ENCODE measurements around the gene KANK2. TPM values are rescaled to one million over a fixed set of nuclear protein-coding genes. Genes with fewer than 3 reads are reported as not detected.

The KANK2 gene
- total and polyA plus RNA-seq, 2 of the 13 experiments (the other 11 are each of a cell fraction or from before 2014, with no cell fraction given) = 5.7 to 12.9 TPM

- TF ChIP-seq CTCF (CRISPR knock-in tag; IDR thresholded peaks at IDR 0.05) = peak; percentile 16; the same call in 1 of the 2 replicates
- peak; percentile 92; the same call in 1 of the 2 replicates for TF ChIP-seq ATF5 (CRISPR knock-in tag; IDR thresholded peaks at IDR 0.05; ENCODE audit: low read depth)
- peak; percentile 80; the same call in 1 of the 2 replicates for TF ChIP-seq ZNF816 (CRISPR knock-in tag; IDR thresholded peaks at IDR 0.05; ENCODE audit: borderline replicate concordance)
- no peak for TF ChIP-seq CAMTA2 (CRISPR knock-in tag; IDR thresholded peaks at IDR 0.05; ENCODE audit: borderline replicate concordance)
- TF ChIP-seq RBM39 (IDR thresholded peaks at IDR 0.05; ENCODE audit: low read depth, low read length, poor library complexity, severe bottlenecking) = peak; percentile 77
- peak; percentile 92; the same call in 1 of the 2 replicates for TF ChIP-seq SNAPC4 (CRISPR knock-in tag; IDR thresholded peaks at IDR 0.05)
- no peak for TF ChIP-seq GABPA (IDR thresholded peaks at IDR 0.05; ENCODE audit: low read depth, low read length)
- peak; percentile 62 for TF ChIP-seq GABPA (CRISPR knock-in tag; IDR thresholded peaks at IDR 0.05; ENCODE audit: low read depth)
- no peak for TF ChIP-seq FIP1L1 (IDR thresholded peaks at IDR 0.05; ENCODE audit: borderline replicate concordance, insufficient read depth, low read depth, low read length)
- no peak for TF ChIP-seq THYN1 (CRISPR knock-in tag; IDR thresholded peaks at IDR 0.05; ENCODE audit: borderline replicate concordance, low read depth)
- TF ChIP-seq CBX1 (IDR thresholded peaks at IDR 0.05; ENCODE audit: low read depth) = peak; percentile 31
- no peak for TF ChIP-seq REL (CRISPR knock-in tag; conservative IDR thresholded peaks at IDR 0.05)
- TF ChIP-seq SMYD3 (CRISPR knock-in tag; IDR thresholded peaks at IDR 0.05) = peak; percentile 23; the same call in 1 of the 2 replicates
- TF ChIP-seq ZNF224 (CRISPR knock-in tag; IDR thresholded peaks at IDR 0.05) = 0 out of 2 replicates have a peak, but pooled peaks have one; percentile 91
- no peak for TF ChIP-seq ATRX (CRISPR knock-in tag; IDR thresholded peaks at IDR 0.05; ENCODE audit: borderline replicate concordance)
- TF ChIP-seq GLI4 (CRISPR knock-in tag; IDR thresholded peaks at IDR 0.05; ENCODE audit: borderline replicate concordance) = 0 out of 2 replicates have a peak, but pooled peaks have one; percentile 25
- peak; percentile 22; the same call in 1 of the 2 replicates for TF ChIP-seq RFXANK (CRISPR knock-in tag; IDR thresholded peaks at IDR 0.05)
- 0 out of 2 replicates have a peak, but pooled peaks have one; percentile 63 for TF ChIP-seq NKX3-1 (CRISPR knock-in tag; IDR thresholded peaks at IDR 0.05)
- no peak; the same call in 1 of the 2 replicates for TF ChIP-seq ZNF839 (CRISPR knock-in tag; IDR thresholded peaks at IDR 0.05; ENCODE audit: borderline replicate concordance)
- 0 out of 2 replicates have a peak, but pooled peaks have one; percentile 19 for TF ChIP-seq BRCA1 (CRISPR knock-in tag; IDR thresholded peaks at IDR 0.05)
- TF ChIP-seq ZNF256 (CRISPR knock-in tag; conservative IDR thresholded peaks at IDR 0.05) = no peak
- TF ChIP-seq ZNF790 (CRISPR knock-in tag; IDR thresholded peaks at IDR 0.05; ENCODE audit: borderline replicate concordance) = no peak
- no peak for TF ChIP-seq SCMH1 (CRISPR knock-in tag; IDR thresholded peaks at IDR 0.05; ENCODE audit: borderline replicate concordance)
Measured at GRCh38 chr19:11239377-11240000, 42.1 kb upstream of the KANK2 start, which contains the start of gene ANGPTL8 (continued).

Measured in HepG2 (cell line).